IMR-90 (cell line): ENCODE results near the gene RENBP. TPM values are rescaled to one million over a fixed set of nuclear protein-coding genes. Genes with fewer than 3 reads are reported as not detected.

Source experiments
- ATAC-seq: fragments of 200-7000 bp; cut with Tn5 transposase; 2 replicates; pipeline ENCODE4 v1.9.1; 2020; ENCODE audit warnings: low read depth, mild to moderate bottlenecking, moderate library complexity
- BruUV-seq: library from RNA; stranded (reverse); fragments of 400-500 nt; replicated peaks from 2 replicates; lab custom pipeline; 2021; lab: Mats Ljungman, UMichigan
- CTCF ChIA-PET: fragments of 300-600 bp; formaldehyde crosslinking; extraction: SDS; loops from one replicate; lab custom pipeline; 2021; ENCODE audit warnings: antibody characterized with exemption; lab: Yijun Ruan, JAX
- POLR2A ChIA-PET: fragments of 300-600 bp; sonication (Branson Sonifier 250); formaldehyde crosslinking; loops from one replicate; lab custom pipeline; 2022; ENCODE audit warnings: antibody characterized with exemption; ENCODE audit not compliant: unreplicated experiment; lab: Charles Lee
- DNase-seq: peaks from one replicate; pipeline ENCODE4 v3.0.0; 2013
- H2AFZ ChIP-seq: replicated peaks from 2 replicates; pipeline ENCODE3; 2013; ENCODE audit warnings: low read length, mild to moderate bottlenecking; ENCODE audit not compliant: poor library complexity
- H2AK5ac ChIP-seq: 2 replicates; pipeline ENCODE4 v1.6.1; 2013; ENCODE audit warnings: low read depth, low read length, inconsistent platforms
- H2AK9ac ChIP-seq: replicated peaks from 2 replicates; pipeline ENCODE3; 2013; ENCODE audit warnings: mild to moderate bottlenecking, low read depth, low read length, moderate library complexity; ENCODE audit not compliant: poor library complexity
- H2BK120ac ChIP-seq: 2 replicates; pipeline ENCODE4 v1.6.1; 2013; ENCODE audit warnings: low read depth, low read length, inconsistent platforms
- H2BK15ac ChIP-seq: 3 replicates; pipeline ENCODE4 v1.6.1; 2013; ENCODE audit warnings: low read depth, low read length, inconsistent platforms
- H2BK20ac ChIP-seq: 2 replicates; pipeline ENCODE4 v1.6.1; 2013; ENCODE audit warnings: low read depth, mild to moderate bottlenecking, inconsistent platforms, low read length, moderate library complexity
- H2BK5ac ChIP-seq: 2 replicates; pipeline ENCODE4 v1.6.1; 2013; ENCODE audit warnings: mild to moderate bottlenecking, low read depth, low read length, inconsistent platforms; ENCODE audit not compliant: poor library complexity, severe bottlenecking
- H3K14ac ChIP-seq: replicated peaks from 2 replicates; pipeline ENCODE4 v1.6.1; 2013; ENCODE audit warnings: low read depth, low read length, inconsistent platforms
- H3K18ac ChIP-seq: 2 replicates; pipeline ENCODE4 v1.6.1; 2013; ENCODE audit warnings: low read depth, low read length, control low read depth
- H3K23ac ChIP-seq: 2 replicates; pipeline ENCODE4 v1.6.1; 2013; ENCODE audit warnings: low read depth, low read length, inconsistent platforms
- H3K27ac ChIP-seq: 2 replicates; pipeline ENCODE4 v1.5.1; 2013; ENCODE audit warnings: mild to moderate bottlenecking, control low read depth, low read length; ENCODE audit not compliant: insufficient read depth
- H3K27me3 ChIP-seq: 2 replicates; pipeline ENCODE4 v1.6.1; 2013; ENCODE audit warnings: low read length; ENCODE audit not compliant: control insufficient read depth, insufficient read depth
- H3K36me3 ChIP-seq: 2 replicates; pipeline ENCODE4 v1.6.1; 2013; ENCODE audit warnings: low read length, mixed read lengths; ENCODE audit not compliant: control insufficient read depth, insufficient read depth
- H3K4ac ChIP-seq: 2 replicates; pipeline ENCODE4 v1.6.1; 2013; ENCODE audit warnings: low read depth, low read length, inconsistent platforms
- H3K4me1 ChIP-seq: 2 replicates; pipeline ENCODE4 v1.6.1; 2013; ENCODE audit warnings: low read length, mixed read lengths; ENCODE audit not compliant: control insufficient read depth, insufficient read depth
- H3K4me2 ChIP-seq: 2 replicates; pipeline ENCODE4 v1.6.1; 2013; ENCODE audit warnings: low read depth, mild to moderate bottlenecking, control low read depth, low read length, moderate library complexity
- H3K4me3 ChIP-seq: 2 replicates; pipeline ENCODE4 v1.5.1; 2013; ENCODE audit warnings: low read depth, mild to moderate bottlenecking, control low read depth, low read length, moderate library complexity; ENCODE audit not compliant: insufficient read depth
- H3K56ac ChIP-seq: 2 replicates; pipeline ENCODE4 v1.6.1; 2013; ENCODE audit warnings: low read length, inconsistent platforms; ENCODE audit not compliant: insufficient read depth; ENCODE audit errors: extremely low read depth
- H3K79me1 ChIP-seq, 2 experiments: 2 replicates each; pipeline ENCODE4 v1.6.1; 2013; ENCODE audit warnings: low read length in 2 of 2, inconsistent platforms in 1 of 2, low read depth in 1 of 2
- H3K9ac ChIP-seq: 2 replicates; pipeline ENCODE4 v1.6.1; 2013; ENCODE audit warnings: low read depth, low read length, control low read depth
- H3K9me1 ChIP-seq: 2 replicates; pipeline ENCODE4 v1.6.1; 2013; ENCODE audit warnings: low read length, inconsistent platforms; ENCODE audit not compliant: insufficient read depth
- H3K9me3 ChIP-seq: 2 replicates; pipeline ENCODE4 v1.6.1; 2013; ENCODE audit warnings: low read length; ENCODE audit not compliant: control insufficient read depth, insufficient read depth
- H4K20me1 ChIP-seq: 2 replicates; pipeline ENCODE4 v1.6.1; 2013; ENCODE audit warnings: low read length, inconsistent platforms; ENCODE audit not compliant: insufficient read depth
- H4K5ac ChIP-seq: 2 replicates; pipeline ENCODE4 v1.6.1; 2013; ENCODE audit warnings: mild to moderate bottlenecking, low read depth, low read length, control low read depth
- H4K8ac ChIP-seq, 2 experiments: 2 replicates each; pipeline ENCODE4 v1.6.1; 2013; ENCODE audit warnings: low read depth in 2 of 2, low read length in 2 of 2, control low read depth in 1 of 2, inconsistent platforms in 1 of 2
- H4K91ac ChIP-seq: 2 replicates; pipeline ENCODE4 v1.6.1; 2013; ENCODE audit warnings: low read depth, low read length, inconsistent platforms; ENCODE audit not compliant: insufficient read depth
- RAD21 ChIP-seq: IDR thresholded peaks from 2 replicates; pipeline ENCODE4 v1.6.1; 2012; ENCODE audit warnings: low read length, improper control_type of control experiment
- USF2 ChIP-seq: fragments of 150-350 bp; IDR thresholded peaks from 2 replicates; pipeline ENCODE4 v1.6.1; 2017; ENCODE audit warnings: mild to moderate bottlenecking, antibody characterized with exemption, low read length, low read depth
- WGBS, 2 experiments: methylation state at CpG; one replicate each; pipeline versions ENCODE4 v1.1.5 to v1.1.7; 2013; ENCODE audit warnings: missing lambda C conversion rate in 2 of 2; ENCODE audit not compliant: insufficient read length in 1 of 2; ENCODE audit errors: extremely low coverage in 2 of 2; 5-methylcytosine and 5-hydroxymethylcytosine counted together
- dilution Hi-C: fragments of 300-500 bp; cut with HindIII; formaldehyde crosslinking; loops from one replicate; pipeline ENCODE4 v1.14.3; 2018; ENCODE audit warnings: low sequenced_read_pairs; ENCODE audit not compliant: unreplicated experiment
- in situ Hi-C: fragments of 300-500 bp; cut with MboI; formaldehyde crosslinking; loops from 3 replicates; pipeline ENCODE4 v1.14.3; 2019; ENCODE audit warnings: low sequenced_read_pairs, inconsistent platforms, mixed read lengths
- intact Hi-C: fragments of 100-400 bp; cut with micrococcal nuclease; formaldehyde crosslinking; loops from 2 replicates; pipeline ENCODE4 v1.10.0; 2022
- polyA plus RNA-seq, 3 experiments: library from polyadenylated mRNA; depleted of rRNA; stranded (reverse); fragments of >200 nt; gene quantifications; 2 replicates each; pipeline ENCODE4 v1.2.3, GENCODE V29; 2012; ENCODE audit warnings: low replicate concordance in 1 of 3
- total RNA-seq: library from RNA; depleted of rRNA; stranded (reverse); fragments of >200 nt; gene quantifications from 2 replicates; pipeline ENCODE4 v1.2.3, GENCODE V29; 2012

The RENBP gene
- total and polyA plus RNA-seq, 2 of the 4 experiments (the other 2 are of a cell fraction), result 0.15 to 0.18 TPM

- TF ChIP-seq USF2, result no peak
Observed at GRCh38 chrX:153925739-153926551, 18.5 kb downstream of the RENBP start, which contains the start of gene ARHGAP4 (continued).

GRCh38 chrX:153925387-153925738 lies 19.1 kb downstream of the RENBP start:
- in situ Hi-C loops, result no loop called here

More at GRCh38 chrX:153925387-153925738, 19.1 kb downstream of the RENBP start:
- H3K9me1 ChIP-seq, result no peaks in the 10 kb centered on the region; the same call in 1 of the 2 replicates
- H3K4me3 ChIP-seq, result no peak overlapping the region
- H3K27me3 ChIP-seq, result peaks cover 3% of the 10 kb centered on the region; the same call in 1 of the 2 replicates
- H4K20me1 ChIP-seq, result no peaks in the 10 kb centered on the region; the same call in none of the 2 replicates
- H4K5ac ChIP-seq, result no peak overlapping the region
- POLR2A ChIA-PET, result no interaction called here
- H3K36me3 ChIP-seq, result peaks cover 6% of the 10 kb centered on the region; the same call in 1 of the 2 replicates
- H3K14ac ChIP-seq, result no peak overlapping the region
- no TSS peak for BruUV-seq
- no peak overlapping the region for H3K27ac ChIP-seq
- no peaks in the 10 kb centered on the region for H3K9me3 ChIP-seq
- H4K91ac ChIP-seq, result no peak overlapping the region
- CTCF ChIA-PET, result no interaction called here
- WGBS, 2 experiments, result 86% methylated on average over 1 of the region's 4 CpGs; no CpG with 5 or more reads in 1 of the 2 experiments
- no peak overlapping the region for H3K4me2 ChIP-seq
- no peak overlapping the region for H3K56ac ChIP-seq
- H3K4me1 ChIP-seq, result peaks cover 2% of the 10 kb centered on the region
- no peak overlapping the region for H3K4ac ChIP-seq
- no peak overlapping the region for H2BK5ac ChIP-seq
- no peak overlapping the region for H3K9ac ChIP-seq
- no peak overlapping the region for H3K23ac ChIP-seq
- dilution Hi-C loops, result no loop called here
- TF ChIP-seq RAD21 (no peak), USF2 (no peak)
- H2BK120ac ChIP-seq, result no peak overlapping the region
- H2BK15ac ChIP-seq, result no peak overlapping the region
- H4K8ac ChIP-seq, result no peak overlapping the region
- H2AK5ac ChIP-seq, result no peak overlapping the region
- intact Hi-C loops, result loop anchor here (5.0 kb wide), 1 partner anchor 133 kb away; the partner anchor contains the start of genes IDH3G and SSR4
- DNase-seq (no peak), ATAC-seq (no peak)
- H2AK9ac ChIP-seq, result no peak overlapping the region
- H2BK20ac ChIP-seq, result no peak overlapping the region
- H3K18ac ChIP-seq, result no peak overlapping the region
- H2AFZ ChIP-seq, result no peak overlapping the region
- H3K79me1 ChIP-seq, result peaks cover 0 to 7% of the 10 kb centered on the region in 2 experiments; a peak in 2 of 4 replicates
